GM23338 (cell line): ENCODE measurements around the gene ZNF783. TPM values are rescaled to one million over a fixed set of nuclear protein-coding genes. Genes with fewer than 3 reads are reported as not detected.

Experiments used
- ATAC-seq: fragments of 200-7000 bp; cut with Tn5 transposase; 3 replicates; pipeline ENCODE4 v1.9.1; 2020
- DNase-seq: peaks from one replicate; pipeline ENCODE4 v3.0.0-alpha.2; 2015; ENCODE audit warnings: low spot score
- H2AFZ ChIP-seq: fragments of 200-600 bp; sonication (generic); 2 replicates; pipeline ENCODE4 v1.8.0; 2016; ENCODE audit warnings: antibody characterized with exemption, mild to moderate bottlenecking, moderate library complexity
- H3F3A ChIP-seq: fragments of 200-600 bp; sonication (generic); replicated peaks from 2 replicates; pipeline ENCODE4 v1.8.0; 2017; ENCODE audit warnings: antibody characterized with exemption, mixed run types, low read depth
- H3K27ac ChIP-seq: fragments of 200-600 bp; sonication (generic); 2 replicates; pipeline ENCODE4 v1.6.1; 2016; ENCODE audit warnings: low read depth
- H3K27me3 ChIP-seq: fragments of 200-600 bp; sonication (generic); 2 replicates; pipeline ENCODE4 v1.8.0; 2016; ENCODE audit warnings: mild to moderate bottlenecking, mixed run types, moderate library complexity; ENCODE audit not compliant: insufficient read depth
- H3K36me3 ChIP-seq: fragments of 200-600 bp; sonication (generic); 2 replicates; pipeline ENCODE4 v1.8.0; 2016; ENCODE audit warnings: mild to moderate bottlenecking; ENCODE audit not compliant: insufficient read depth
- H3K4me1 ChIP-seq: fragments of 200-600 bp; sonication (generic); 2 replicates; pipeline ENCODE4 v1.8.0; 2016; ENCODE audit warnings: mild to moderate bottlenecking, moderate library complexity; ENCODE audit not compliant: insufficient read depth
- H3K4me2 ChIP-seq: fragments of 200-600 bp; sonication (generic); 2 replicates; pipeline ENCODE4 v1.7.1; 2017; ENCODE audit warnings: mixed run types
- H3K4me3 ChIP-seq: fragments of 200-600 bp; sonication (generic); 2 replicates; pipeline ENCODE4 v1.6.1; 2016; ENCODE audit warnings: mixed run types
- H3K79me2 ChIP-seq: fragments of 200-600 bp; sonication (generic); replicated peaks from 2 replicates; pipeline ENCODE4 v1.8.0; 2017; ENCODE audit warnings: mild to moderate bottlenecking; ENCODE audit not compliant: insufficient read depth
- H3K9me2 ChIP-seq: fragments of 200-600 bp; sonication (generic); 2 replicates; pipeline ENCODE4 v1.8.0; 2017; ENCODE audit not compliant: insufficient read depth
- H4K20me1 ChIP-seq: fragments of 200-600 bp; sonication (generic); replicated peaks from 2 replicates; pipeline ENCODE4 v1.8.0; 2017; ENCODE audit warnings: mild to moderate bottlenecking; ENCODE audit not compliant: insufficient read depth
- H3K27ac Mint-ChIP-seq: 2 replicates; pipeline ENCODE4 v1.8.0; 2020; ENCODE audit warnings: inconsistent platforms, mild to moderate bottlenecking, moderate library complexity, mixed read lengths
- H3K27me3 Mint-ChIP-seq: 3 replicates; pipeline ENCODE4 v1.8.0; 2022; ENCODE audit warnings: low read depth, mild to moderate bottlenecking, moderate library complexity, mixed read lengths, inconsistent platforms; ENCODE audit not compliant: insufficient read depth, poor library complexity
- H3K36me3 Mint-ChIP-seq: 3 replicates; pipeline ENCODE4 v1.8.0; 2021; ENCODE audit warnings: low read depth, mild to moderate bottlenecking, inconsistent platforms, moderate library complexity, mixed read lengths
- H3K4me1 Mint-ChIP-seq: 3 replicates; pipeline ENCODE4 v1.8.0; 2020; ENCODE audit warnings: mild to moderate bottlenecking, inconsistent platforms, mixed read lengths
- H3K4me3 Mint-ChIP-seq: 3 replicates; pipeline ENCODE4 v1.8.0; 2021; ENCODE audit warnings: moderate library complexity, mild to moderate bottlenecking, inconsistent platforms, mixed read lengths
- H3K9me3 Mint-ChIP-seq: 3 replicates; pipeline ENCODE4 v1.8.0; 2020; ENCODE audit warnings: moderate library complexity, mild to moderate bottlenecking, inconsistent platforms, mixed read lengths
- EZH2 ChIP-seq: fragments of 200-600 bp; sonication (generic); IDR thresholded peaks from one replicate; pipeline ENCODE4 v1.8.0; 2017; ENCODE audit warnings: antibody characterized with exemption, mild to moderate bottlenecking, low read depth; ENCODE audit not compliant: unreplicated experiment
- JUNB ChIP-seq: IDR thresholded peaks from one replicate; pipeline ENCODE4 v1.6.1; 2016; ENCODE audit warnings: antibody characterized with exemption; ENCODE audit not compliant: unreplicated experiment
- ZNF331 ChIP-seq: fragments of 250-450 bp; sonication (Bioruptor Pico); IDR thresholded peaks from 2 replicates; pipeline ENCODE4 v1.5.0; 2020; ENCODE audit warnings: low read depth, mild to moderate bottlenecking, moderate library complexity
- polyA plus RNA-seq: library from polyadenylated mRNA; unstranded; fragments of >200 nt; fragmentation: Nextera tagmentation; extraction: Ambion mirVana; gene quantifications from 2 replicates; pipeline ENCODE4 v1.2.1, GENCODE V29; 2016
- small RNA-seq: library from RNA; depleted of rRNA; stranded (forward); fragments of <200 nt; gene quantifications from one replicate; pipeline ENCODE3, GENCODE V24; 2014; ENCODE audit warnings: low replicate concordance
- total RNA-seq: library from RNA; depleted of rRNA; stranded (reverse); fragments of >200 nt; shearing (Covaris generic); gene quantifications from 2 replicates; pipeline ENCODE4 v1.2.3, GENCODE V29; 2014; rRNA removed
- TF ChIP-seq, protein P1 (sequence below): IDR thresholded peaks from one replicate; pipeline ENCODE4 v1.6.1; 2018; ENCODE audit warnings: antibody characterized with exemption; ENCODE audit not compliant: unreplicated experiment
- TF ChIP-seq, protein P2 (sequence below), 2 experiments: fragments of 200-600 bp in 1 of 2; sonication (generic) in 1 of 2; conservative IDR thresholded peaks; 2 replicates each; pipeline versions ENCODE4 v1.5.1 to v1.6.1; 2016 to 2017; ENCODE audit warnings: antibody characterized with exemption in 2 of 2, low read depth in 2 of 2, mild to moderate bottlenecking in 2 of 2, moderate library complexity in 1 of 2

The ZNF783 gene
- total and polyA plus RNA-seq, 2 experiments from 2014 or later, result 2.1 to 9.0 TPM

DNA sequence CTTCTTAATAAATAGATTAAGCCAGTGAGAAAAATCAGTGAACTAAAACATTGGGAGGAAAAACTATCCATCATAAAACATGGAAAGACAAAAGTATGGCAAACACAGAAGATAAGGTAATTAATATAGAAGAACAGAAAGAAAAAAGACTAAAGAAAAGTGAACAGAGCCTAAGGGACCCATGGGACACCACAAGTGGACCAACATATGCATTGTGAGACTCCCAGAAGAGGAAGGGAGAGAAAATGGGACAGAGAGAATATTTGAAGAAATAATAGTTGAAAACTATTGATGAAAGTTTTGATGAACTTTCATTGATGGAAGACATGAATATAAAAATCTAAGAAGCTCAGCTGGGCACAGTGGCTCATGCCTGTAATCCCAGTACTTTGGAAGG, 71.3 kb downstream of the ZNF783 start (continued):
- TF ChIP-seq, protein P1, sequence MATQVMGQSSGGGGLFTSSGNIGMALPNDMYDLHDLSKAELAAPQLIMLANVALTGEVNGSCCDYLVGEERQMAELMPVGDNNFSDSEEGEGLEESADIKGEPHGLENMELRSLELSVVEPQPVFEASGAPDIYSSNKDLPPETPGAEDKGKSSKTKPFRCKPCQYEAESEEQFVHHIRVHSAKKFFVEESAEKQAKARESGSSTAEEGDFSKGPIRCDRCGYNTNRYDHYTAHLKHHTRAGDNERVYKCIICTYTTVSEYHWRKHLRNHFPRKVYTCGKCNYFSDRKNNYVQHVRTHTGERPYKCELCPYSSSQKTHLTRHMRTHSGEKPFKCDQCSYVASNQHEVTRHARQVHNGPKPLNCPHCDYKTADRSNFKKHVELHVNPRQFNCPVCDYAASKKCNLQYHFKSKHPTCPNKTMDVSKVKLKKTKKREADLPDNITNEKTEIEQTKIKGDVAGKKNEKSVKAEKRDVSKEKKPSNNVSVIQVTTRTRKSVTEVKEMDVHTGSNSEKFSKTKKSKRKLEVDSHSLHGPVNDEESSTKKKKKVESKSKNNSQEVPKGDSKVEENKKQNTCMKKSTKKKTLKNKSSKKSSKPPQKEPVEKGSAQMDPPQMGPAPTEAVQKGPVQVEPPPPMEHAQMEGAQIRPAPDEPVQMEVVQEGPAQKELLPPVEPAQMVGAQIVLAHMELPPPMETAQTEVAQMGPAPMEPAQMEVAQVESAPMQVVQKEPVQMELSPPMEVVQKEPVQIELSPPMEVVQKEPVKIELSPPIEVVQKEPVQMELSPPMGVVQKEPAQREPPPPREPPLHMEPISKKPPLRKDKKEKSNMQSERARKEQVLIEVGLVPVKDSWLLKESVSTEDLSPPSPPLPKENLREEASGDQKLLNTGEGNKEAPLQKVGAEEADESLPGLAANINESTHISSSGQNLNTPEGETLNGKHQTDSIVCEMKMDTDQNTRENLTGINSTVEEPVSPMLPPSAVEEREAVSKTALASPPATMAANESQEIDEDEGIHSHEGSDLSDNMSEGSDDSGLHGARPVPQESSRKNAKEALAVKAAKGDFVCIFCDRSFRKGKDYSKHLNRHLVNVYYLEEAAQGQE, result no peak
- TF ChIP-seq JUNB (no peak), ZNF331 (CRISPR knock-in tag) (no peak)

DNA sequence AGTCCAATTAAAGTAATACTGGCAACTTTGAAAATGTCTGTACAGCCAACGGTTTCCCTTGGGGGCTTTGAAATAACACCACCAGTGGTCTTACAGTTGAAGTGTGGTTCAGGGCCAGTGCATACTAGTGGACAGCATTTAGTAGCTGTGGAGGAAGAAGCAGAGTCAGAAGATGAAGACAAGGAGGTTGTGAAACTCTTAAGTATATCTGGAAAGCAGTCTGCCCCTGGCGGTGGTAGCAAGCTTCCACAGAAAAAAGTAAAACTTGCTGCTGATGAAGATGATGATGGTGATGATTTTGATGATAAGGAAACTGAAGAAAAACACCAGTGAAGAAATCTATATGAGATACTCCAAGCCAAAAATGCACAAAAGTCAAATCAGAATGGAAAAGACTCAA, 72.2 kb downstream of the ZNF783 start:
- H3K4me1 Mint-ChIP-seq, result no peaks in the 10 kb centered on the region
- no peaks in the 10 kb centered on the region; the same call in 2 of the 3 replicates for H3K36me3 Mint-ChIP-seq

More for the DNA sequence above, 72.2 kb downstream of the ZNF783 start:
- ATAC-seq, result no peak
- no peaks in the 10 kb centered on the region for H3K4me1 ChIP-seq
- Mint-ChIP-seq H3K4me3 (no peak overlapping the region), H3K27ac (no peak overlapping the region), H3K27me3 (peaks cover 11% of the 10 kb centered on the region), H3K9me3 (peaks cover 22% of the 10 kb centered on the region; the same call in 2 of the 3 replicates)
- no peak for TF ChIP-seq EZH2
- TF ChIP-seq, protein P2, sequence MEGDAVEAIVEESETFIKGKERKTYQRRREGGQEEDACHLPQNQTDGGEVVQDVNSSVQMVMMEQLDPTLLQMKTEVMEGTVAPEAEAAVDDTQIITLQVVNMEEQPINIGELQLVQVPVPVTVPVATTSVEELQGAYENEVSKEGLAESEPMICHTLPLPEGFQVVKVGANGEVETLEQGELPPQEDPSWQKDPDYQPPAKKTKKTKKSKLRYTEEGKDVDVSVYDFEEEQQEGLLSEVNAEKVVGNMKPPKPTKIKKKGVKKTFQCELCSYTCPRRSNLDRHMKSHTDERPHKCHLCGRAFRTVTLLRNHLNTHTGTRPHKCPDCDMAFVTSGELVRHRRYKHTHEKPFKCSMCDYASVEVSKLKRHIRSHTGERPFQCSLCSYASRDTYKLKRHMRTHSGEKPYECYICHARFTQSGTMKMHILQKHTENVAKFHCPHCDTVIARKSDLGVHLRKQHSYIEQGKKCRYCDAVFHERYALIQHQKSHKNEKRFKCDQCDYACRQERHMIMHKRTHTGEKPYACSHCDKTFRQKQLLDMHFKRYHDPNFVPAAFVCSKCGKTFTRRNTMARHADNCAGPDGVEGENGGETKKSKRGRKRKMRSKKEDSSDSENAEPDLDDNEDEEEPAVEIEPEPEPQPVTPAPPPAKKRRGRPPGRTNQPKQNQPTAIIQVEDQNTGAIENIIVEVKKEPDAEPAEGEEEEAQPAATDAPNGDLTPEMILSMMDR (conservative IDR thresholded peaks at IDR 0.05; ENCODE audit: low read depth in 2 of 2), result peak; percentile 12 to 13; a peak in 1 of 4 replicates
- no peaks in the 10 kb centered on the region for H3F3A ChIP-seq
- no peak for DNase-seq
- no peaks in the 10 kb centered on the region for H3K79me2 ChIP-seq
- H3K4me3 ChIP-seq, result no peak overlapping the region
- no peak overlapping the region for H2AFZ ChIP-seq
- no peak overlapping the region for H3K4me2 ChIP-seq
- no peaks in the 10 kb centered on the region for H3K36me3 ChIP-seq
- H4K20me1 ChIP-seq, result no peaks in the 10 kb centered on the region
- no peak overlapping the region for H3K27ac ChIP-seq
- H3K9me2 ChIP-seq, result 0 out of 2 replicates have a peak, but pooled peaks cover 3% of the 10 kb centered on the region
- no peaks in the 10 kb centered on the region for H3K27me3 ChIP-seq

Small RNA genes lying within 50 kb of the gene (small RNA-seq; reads per million reads assigned to genes)
- 0.07 reads per million for gene AC004941.2

Other genes with a start within 250 kb of the ZNF783 start
- gene PDIA4, start 233.7 kb upstream of the ZNF783 start, total RNA-seq, result 326 and 332 TPM in 2 replicates
- 194 and 196 TPM in 2 replicates for gene PDIA4, start 233.7 kb upstream of the ZNF783 start, polyA plus RNA-seq
- gene ZNF786, start 171.5 kb upstream of the ZNF783 start, total RNA-seq, result 18.4 and 19.8 TPM in 2 replicates
- 6.1 and 7.1 TPM in 2 replicates for gene ZNF786, start 171.5 kb upstream of the ZNF783 start, polyA plus RNA-seq
- gene ZNF425, start 135.9 kb upstream of the ZNF783 start, total RNA-seq, result 4.3 and 5.0 TPM in 2 replicates
- 3.0 and 4.3 TPM in 2 replicates for gene ZNF425, start 135.9 kb upstream of the ZNF783 start, polyA plus RNA-seq
- gene ZNF398, start 114.7 kb upstream of the ZNF783 start, total RNA-seq, result 92.7 and 99.6 TPM in 2 replicates
- gene ZNF398, start 114.7 kb upstream of the ZNF783 start, polyA plus RNA-seq, result 18.2 and 20.7 TPM in 2 replicates
- 34.3 and 36.3 TPM in 2 replicates for gene ZNF282, start 66.7 kb upstream of the ZNF783 start, total RNA-seq
- 7.2 and 7.4 TPM in 2 replicates for gene ZNF282, start 66.7 kb upstream of the ZNF783 start, polyA plus RNA-seq
- gene ZNF212, start 22.5 kb upstream of the ZNF783 start, total RNA-seq, result 18.0 and 18.9 TPM in 2 replicates
- gene ZNF212, start 22.5 kb upstream of the ZNF783 start, polyA plus RNA-seq, result 8.9 and 10.8 TPM in 2 replicates
- 5.2 and 7.9 TPM in 2 replicates for gene ZNF777, start 198.9 kb downstream of the ZNF783 start, total RNA-seq
- gene ZNF777, start 198.9 kb downstream of the ZNF783 start, polyA plus RNA-seq, result 2.8 and 3.2 TPM in 2 replicates
- 12.9 and 18.6 TPM in 2 replicates for gene ZNF746, start 235.6 kb downstream of the ZNF783 start, total RNA-seq
- gene ZNF746, start 235.6 kb downstream of the ZNF783 start, polyA plus RNA-seq, result 10.0 and 12.9 TPM in 2 replicates